H7 (cell line): ENCODE results near the gene ZMYM2. TPM values are rescaled to one million over a fixed set of nuclear protein-coding genes. Genes with fewer than 3 reads are reported as not detected.

ENCODE experiments used
- DNase-seq: peaks from one replicate; pipeline ENCODE4 v3.0.0; 2012
- H3K27me3 ChIP-seq: 2 replicates; pipeline ENCODE4 v1.6.0; 2011; ENCODE audit warnings: mild to moderate bottlenecking, low read length; ENCODE audit not compliant: control insufficient read depth, insufficient read depth
- H3K36me3 ChIP-seq: replicated peaks from 2 replicates; pipeline ENCODE4 v1.5.1; 2011; ENCODE audit warnings: low read length; ENCODE audit not compliant: control insufficient read depth, insufficient read depth
- H3K4me3 ChIP-seq: 2 replicates; pipeline ENCODE4 v1.5.1; 2011; ENCODE audit warnings: low read depth, mild to moderate bottlenecking, control low read depth, low read length, moderate library complexity; ENCODE audit not compliant: insufficient read depth
- total RNA-seq: library from RNA; depleted of rRNA; stranded (reverse); fragments of >200 nt; shearing (Covaris generic); gene quantifications from 2 replicates; pipeline ENCODE4 v1.2.3, GENCODE V29; 2014; rRNA removed

ZMYM2 gene
- total RNA-seq, 1 experiment from 2014 or later, result 91.9 TPM

- H3K4me3 ChIP-seq, result no peak overlapping the region
- no peaks in the 10 kb centered on the region for H3K36me3 ChIP-seq
- no peak for DNase-seq
These were observed 179.3 kb downstream of the ZMYM2 start for GRCh38 chr13:20137875-20138274.

GRCh38 chr13:20140487-20140886 is 182.0 kb downstream of the ZMYM2 start:
- Histone ChIP-seq H3K27me3 (peaks cover 8% of the 10 kb centered on the region), H3K36me3 (no peaks in the 10 kb centered on the region), H3K4me3 (no peak overlapping the region)
- no peak for DNase-seq

More at GRCh38 chr13:20137875-20138274, 179.3 kb downstream of the ZMYM2 start:
- peaks cover 8% of the 10 kb centered on the region for H3K27me3 ChIP-seq

Other genes starting within 250 kb of the ZMYM2 start
- gene PSPC1, start 175.8 kb upstream of the ZMYM2 start, total RNA-seq, result 40.6 and 42.2 TPM in 2 replicates
- gene ZMYM5, start 95.1 kb upstream of the ZMYM2 start, total RNA-seq, result 7.9 and 12.8 TPM in 2 replicates
- gene GJA3, start 202.3 kb downstream of the ZMYM2 start, total RNA-seq, result 0.03 and 0.15 TPM in 2 replicates
- gene GJB2, start 234.2 kb downstream of the ZMYM2 start, total RNA-seq, result 0.07 TPM in 1 of 2 replicates, not detected in the other